Trophoblast cell (in vitro differentiated cells and primary cell): ENCODE results near the gene CCNQ.

Source experiments
- DNase-seq, 2 donors: peaks; one replicate each; pipeline ENCODE4 v3.0.0-alpha.2; 2016
- H2AFZ ChIP-seq: 2 replicates; pipeline ENCODE4 v1.6.1; 2013; ENCODE audit warnings: low read length, moderate library complexity, mild to moderate bottlenecking; ENCODE audit not compliant: insufficient read depth, poor library complexity
- H2AK5ac ChIP-seq: 2 replicates; pipeline ENCODE4 v1.6.1; 2013; ENCODE audit warnings: mild to moderate bottlenecking, low read length
- H2BK120ac ChIP-seq: 2 replicates; pipeline ENCODE4 v1.6.1; 2013; ENCODE audit warnings: low read length, mild to moderate bottlenecking, moderate library complexity; ENCODE audit not compliant: insufficient read depth, poor library complexity
- H2BK12ac ChIP-seq: 2 replicates; pipeline ENCODE4 v1.6.1; 2013; ENCODE audit warnings: mild to moderate bottlenecking, low read length, moderate library complexity
- H2BK5ac ChIP-seq: 2 replicates; pipeline ENCODE4 v1.6.1; 2013; ENCODE audit warnings: low read length, low read depth, moderate library complexity, mild to moderate bottlenecking; ENCODE audit not compliant: poor library complexity
- H3K14ac ChIP-seq: 2 replicates; pipeline ENCODE4 v1.6.1; 2013; ENCODE audit warnings: mild to moderate bottlenecking, low read length
- H3K18ac ChIP-seq: 2 replicates; pipeline ENCODE4 v1.6.1; 2013; ENCODE audit warnings: mild to moderate bottlenecking, low read length
- H3K23ac ChIP-seq: 2 replicates; pipeline ENCODE4 v1.6.1; 2013; ENCODE audit warnings: low read length
- H3K27ac ChIP-seq: 2 replicates; pipeline ENCODE4 v1.5.1; 2013; ENCODE audit warnings: low read depth, mild to moderate bottlenecking, inconsistent platforms, low read length, moderate library complexity
- H3K27me3 ChIP-seq: 2 replicates; pipeline ENCODE4 v1.6.1; 2013; ENCODE audit warnings: inconsistent platforms, mild to moderate bottlenecking, low read length, moderate library complexity; ENCODE audit not compliant: insufficient read depth
- H3K36me3 ChIP-seq, 2 experiments: 1 replicate in 1 of 2; 2 replicates in 1 of 2; pipeline ENCODE4 v1.6.1; 2013; ENCODE audit warnings: low read length in 2 of 2, mild to moderate bottlenecking in 2 of 2, moderate library complexity in 1 of 2; ENCODE audit not compliant: insufficient read depth in 2 of 2, control insufficient read depth in 1 of 2
- H3K4ac ChIP-seq: 2 replicates; pipeline ENCODE4 v1.6.1; 2013; ENCODE audit warnings: low read depth, mild to moderate bottlenecking, low read length, moderate library complexity
- H3K4me1 ChIP-seq, 2 experiments: 1 replicate in 1 of 2; 2 replicates in 1 of 2; pipeline ENCODE4 v1.6.1; 2013; ENCODE audit warnings: low read length in 2 of 2, mild to moderate bottlenecking in 2 of 2, moderate library complexity in 1 of 2; ENCODE audit not compliant: insufficient read depth in 2 of 2, control insufficient read depth in 1 of 2
- H3K4me2 ChIP-seq: 2 replicates; pipeline ENCODE4 v1.6.1; 2013; ENCODE audit warnings: inconsistent platforms, mild to moderate bottlenecking, low read length, moderate library complexity
- H3K4me3 ChIP-seq: 2 replicates; pipeline ENCODE4 v1.5.1; 2013; ENCODE audit warnings: mild to moderate bottlenecking, low read depth, low read length, inconsistent platforms
- H3K79me1 ChIP-seq: one replicate; pipeline ENCODE4 v1.6.1; 2013; ENCODE audit warnings: low read length
- H3K79me2 ChIP-seq: 2 replicates; pipeline ENCODE4 v1.6.1; 2013; ENCODE audit warnings: low read length, mild to moderate bottlenecking; ENCODE audit not compliant: control insufficient read depth, insufficient read depth, poor library complexity
- H3K9ac ChIP-seq: 2 replicates; pipeline ENCODE4 v1.6.1; 2013; ENCODE audit warnings: mild to moderate bottlenecking, low read length
- H3K9me3 ChIP-seq: 2 replicates; pipeline ENCODE4 v1.6.1; 2013; ENCODE audit warnings: low read depth, mild to moderate bottlenecking, control low read depth, inconsistent platforms, low read length; ENCODE audit not compliant: insufficient read depth
- H4K12ac ChIP-seq: 2 replicates; pipeline ENCODE4 v1.6.1; 2013; ENCODE audit warnings: low read depth, mild to moderate bottlenecking, low read length, moderate library complexity
- H4K8ac ChIP-seq: 2 replicates; pipeline ENCODE4 v1.6.1; 2013; ENCODE audit warnings: low read depth, mild to moderate bottlenecking, low read length, moderate library complexity
- H4K91ac ChIP-seq: one replicate; pipeline ENCODE4 v1.6.1; 2013; ENCODE audit warnings: low read depth, mild to moderate bottlenecking, low read length, moderate library complexity
- WGBS: extraction: QIAGEN DNeasy Blood & Tissue Kit; methylation state at CpG from one replicate; pipeline ENCODE4 v1.1.7; 2013; ENCODE audit warnings: missing lambda C conversion rate; ENCODE audit not compliant: insufficient read length, insufficient coverage; ENCODE audit errors: extremely low coverage; 5-methylcytosine and 5-hydroxymethylcytosine counted together

Gene CCNQ

DNA sequence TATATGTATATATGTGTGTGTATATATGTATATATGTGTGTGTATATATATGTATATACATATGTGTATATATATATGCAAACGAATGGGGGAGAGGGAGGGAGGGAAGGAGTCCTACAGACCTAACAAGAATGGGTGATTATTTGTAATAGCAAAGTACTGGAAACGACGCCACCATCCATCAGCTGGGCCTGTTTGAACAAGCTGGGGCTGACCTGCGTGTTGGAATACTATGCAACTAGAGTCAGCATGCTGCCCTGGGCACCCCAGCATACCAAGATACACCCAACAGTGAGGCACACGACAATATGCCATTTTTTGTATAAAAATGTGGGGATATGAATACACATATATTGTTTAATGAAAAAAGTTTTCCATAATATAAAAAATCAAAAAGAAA lies 21.6 kb upstream of the CCNQ start:
- WGBS = no CpG with 5 or more reads among the region's 5 CpGs

DNA sequence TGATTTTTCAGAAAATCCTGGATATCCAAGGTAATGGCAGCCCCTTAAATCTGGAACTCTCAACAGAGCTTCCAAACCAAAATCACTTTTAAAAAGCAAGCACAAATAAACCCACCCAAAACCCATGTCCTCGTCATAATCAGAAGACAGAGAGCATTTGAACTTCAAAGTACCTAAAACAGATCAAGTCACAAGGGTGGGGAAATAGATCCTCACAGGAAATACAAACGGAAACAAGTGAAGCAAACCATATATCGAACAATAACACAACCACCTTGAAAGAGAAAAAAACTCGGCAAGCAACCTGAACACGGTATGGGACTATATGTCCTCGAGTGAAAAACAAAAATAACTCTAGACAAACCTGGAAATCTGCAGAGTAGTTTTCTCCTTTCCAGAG lies 15.9 kb upstream of the CCNQ start:
- Histone ChIP-seq H4K12ac (no peak overlapping the region), H3K4ac (no peak overlapping the region), H4K91ac (no peak overlapping the region), H3K79me1 (no peaks in the 10 kb centered on the region), H3K27me3 (no peaks in the 10 kb centered on the region), H3K14ac (no peak overlapping the region), H2BK12ac (no peak overlapping the region), H3K23ac (no peak overlapping the region), H2AFZ (no peak overlapping the region), H4K8ac (no peak overlapping the region), H3K18ac (no peak overlapping the region), H2BK5ac (no peak overlapping the region), H3K4me3 (no peak overlapping the region), H3K4me2 (no peak overlapping the region), H3K36me3 (no peaks in the 10 kb centered on the region), H3K27ac (no peak overlapping the region), H2BK120ac (no peak overlapping the region), H3K79me2 (no peaks in the 10 kb centered on the region), H3K9ac (no peak overlapping the region), H3K9me3 (no peaks in the 10 kb centered on the region), H2AK5ac (no peak overlapping the region), H3K4me1 (peaks cover 0 to 2% of the 10 kb centered on the region in 2 experiments)
- WGBS = no CpG with 5 or more reads among the region's 6 CpGs
- no peak for DNase-seq

More for the DNA sequence above, 21.6 kb upstream of the CCNQ start:
- no peak for DNase-seq
- Histone ChIP-seq H3K4me2 (no peak overlapping the region), H3K18ac (no peak overlapping the region), H2BK5ac (no peak overlapping the region), H3K79me1 (no peaks in the 10 kb centered on the region), H3K14ac (no peak overlapping the region), H2BK12ac (no peak overlapping the region), H3K27ac (no peak overlapping the region), H3K23ac (no peak overlapping the region), H4K12ac (no peak overlapping the region), H3K9ac (no peak overlapping the region), H3K4ac (no peak overlapping the region), H2AK5ac (no peak overlapping the region), H3K9me3 (no peaks in the 10 kb centered on the region), H3K36me3 (no peaks in the 10 kb centered on the region), H3K4me1 (no peaks in the 10 kb centered on the region), H4K8ac (no peak overlapping the region), H2BK120ac (no peak overlapping the region), H3K27me3 (no peaks in the 10 kb centered on the region), H4K91ac (no peak overlapping the region), H2AFZ (no peak overlapping the region), H3K79me2 (no peaks in the 10 kb centered on the region), H3K4me3 (no peak overlapping the region)

DNA sequence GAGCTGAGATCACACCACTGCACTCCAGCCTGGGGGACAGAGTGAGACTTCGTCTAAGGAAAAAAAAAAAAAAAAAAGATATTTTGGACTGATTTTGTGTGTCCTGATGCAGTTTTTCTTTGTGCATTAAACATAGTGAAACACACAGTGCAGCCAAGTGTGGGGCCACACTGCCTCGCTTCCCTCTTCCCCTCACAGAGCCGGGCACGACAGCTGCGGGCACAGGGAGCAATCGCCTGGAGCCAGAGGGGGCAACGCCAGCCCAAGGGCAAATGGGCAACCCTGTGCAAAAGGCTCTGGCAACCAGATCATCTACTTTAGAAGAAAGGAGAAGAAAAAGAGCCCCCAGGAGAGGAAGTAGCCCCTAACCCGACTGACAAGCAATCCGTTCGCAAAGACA lies 13.5 kb upstream of the CCNQ start:
- H3K14ac ChIP-seq = no peak overlapping the region
- H3K9me3 ChIP-seq = no peaks in the 10 kb centered on the region
- H4K8ac ChIP-seq = no peak overlapping the region
- H3K9ac ChIP-seq = no peak overlapping the region
- H3K4ac ChIP-seq = no peak overlapping the region
- H3K18ac ChIP-seq = no peak overlapping the region
- H4K12ac ChIP-seq = no peak overlapping the region
- no peak overlapping the region for H2BK12ac ChIP-seq
- no CpG with 5 or more reads among the region's 10 CpGs for WGBS
- no peak overlapping the region for H3K27ac ChIP-seq
- no peak overlapping the region for H2AK5ac ChIP-seq
- no peak overlapping the region for H3K23ac ChIP-seq
- no peak overlapping the region for H2BK120ac ChIP-seq
- no peak overlapping the region for H4K91ac ChIP-seq
- no peaks in the 10 kb centered on the region for H3K36me3 ChIP-seq
- no peak for DNase-seq
- no peak overlapping the region for H2BK5ac ChIP-seq
- peaks cover 0 to 2% of the 10 kb centered on the region in 2 experiments for H3K4me1 ChIP-seq
- H2AFZ ChIP-seq = no peak overlapping the region
- H3K27me3 ChIP-seq = no peaks in the 10 kb centered on the region
- no peaks in the 10 kb centered on the region for H3K79me2 ChIP-seq
- H3K4me3 ChIP-seq = no peak overlapping the region
- no peak overlapping the region for H3K4me2 ChIP-seq
- H3K79me1 ChIP-seq = no peaks in the 10 kb centered on the region

DNA sequence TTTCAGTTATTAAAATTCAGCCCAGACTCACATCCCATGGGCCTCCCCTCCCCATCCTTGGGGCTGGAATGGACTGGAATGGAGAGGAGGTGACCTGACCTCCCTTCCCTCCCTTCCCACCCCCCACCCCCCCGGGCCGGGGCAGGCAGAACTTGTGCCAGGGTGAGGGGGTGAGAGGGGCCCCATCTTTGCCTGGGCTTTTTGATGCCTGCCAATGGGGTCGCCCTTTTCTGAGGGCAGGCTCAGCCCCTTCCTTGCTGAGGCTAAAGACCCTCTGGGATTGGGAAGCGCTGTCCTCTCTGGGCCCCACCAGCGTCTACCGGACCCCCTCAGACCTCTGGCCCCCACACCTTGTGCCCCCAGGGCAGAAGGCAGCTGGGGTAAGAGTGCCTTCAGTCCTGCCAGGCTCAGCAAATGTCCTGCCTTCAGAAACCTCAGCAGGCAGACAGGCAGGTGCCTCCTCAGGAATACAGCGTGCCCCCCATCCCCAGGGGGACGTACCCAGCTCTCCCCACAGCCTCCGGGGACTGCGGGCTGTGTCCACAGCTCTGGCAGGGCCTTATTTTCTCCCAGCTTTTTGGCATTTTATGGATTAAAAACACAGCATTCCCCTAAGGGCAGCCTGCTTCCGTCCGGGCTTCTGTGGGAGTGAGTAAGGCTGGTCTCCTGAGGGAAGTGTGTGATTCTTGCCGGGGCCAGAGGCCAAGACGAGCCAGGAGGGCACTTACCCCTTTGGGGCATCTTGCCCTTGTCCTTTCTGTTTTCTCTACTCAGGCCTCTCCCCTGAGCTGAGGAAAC lies 12.6 kb upstream of the CCNQ start:
- no peak for DNase-seq
- H3K27ac ChIP-seq = no peak overlapping the region
- H3K9me3 ChIP-seq = no peaks in the 10 kb centered on the region
- no peaks in the 10 kb centered on the region for H3K36me3 ChIP-seq
- no peak overlapping the region for H3K14ac ChIP-seq
- H4K12ac ChIP-seq = no peak overlapping the region
- H2AK5ac ChIP-seq = no peak overlapping the region
- no peaks in the 10 kb centered on the region for H3K79me1 ChIP-seq
- H3K4me1 ChIP-seq = peaks cover 0 to 2% of the 10 kb centered on the region in 2 experiments
- no peak overlapping the region for H2BK120ac ChIP-seq
- H2AFZ ChIP-seq = no peak overlapping the region
- no CpG with 5 or more reads among the region's 14 CpGs for WGBS
- no peak overlapping the region for H3K4ac ChIP-seq
- no peak overlapping the region for H4K91ac ChIP-seq
- no peaks in the 10 kb centered on the region for H3K27me3 ChIP-seq
- H2BK12ac ChIP-seq = no peak overlapping the region
- H3K79me2 ChIP-seq = no peaks in the 10 kb centered on the region
- no peak overlapping the region for H3K18ac ChIP-seq
- H3K4me2 ChIP-seq = no peak overlapping the region
- no peak overlapping the region for H3K23ac ChIP-seq
- H2BK5ac ChIP-seq = no peak overlapping the region
- H3K9ac ChIP-seq = no peak overlapping the region
- no peak overlapping the region for H3K4me3 ChIP-seq
- H4K8ac ChIP-seq = no peak overlapping the region
